Prostate gland (tissue), 2 donors: ENCODE results near the gene CD82. TPM values are rescaled to one million over a fixed set of nuclear protein-coding genes. Genes with fewer than 3 reads are reported as not detected.

ENCODE experiments used
- DNase-seq: peaks from one replicate; pipeline ENCODE4 v3.0.0-alpha.2; 2019; ENCODE audit warnings: low spot score
- H3K27ac ChIP-seq, 2 donors: fragments of 200-600 bp; sonication (generic); 2 replicates each; pipeline ENCODE4 v1.5.1; 2017 to 2019
- H3K27me3 ChIP-seq: fragments of 200-600 bp; sonication (generic); replicated peaks from 2 replicates; pipeline ENCODE4 v1.5.1; 2019; ENCODE audit not compliant: insufficient read depth
- H3K36me3 ChIP-seq, 2 donors: fragments of 200-600 bp; sonication (generic); 1 replicate in 1 of 2; 2 replicates in 1 of 2; pipeline versions ENCODE4 v1.5.1 to v1.8.1; 2017 to 2019
- H3K4me1 ChIP-seq: fragments of 200-600 bp; sonication (generic); replicated peaks from 2 replicates; pipeline ENCODE4 v1.5.1; 2019
- H3K4me3 ChIP-seq, 2 donors: fragments of 200-600 bp; sonication (generic); 2 replicates each; pipeline ENCODE4 v1.5.1; 2017 to 2019
- H3K9me3 ChIP-seq: fragments of 200-600 bp; sonication (generic); 2 replicates; pipeline ENCODE4 v1.5.1; 2017
- POLR2A ChIP-seq: fragments of 450-650 bp; IDR thresholded peaks from one replicate; pipeline ENCODE4 v1.6.1; 2016; ENCODE audit warnings: antibody characterized with exemption, mild to moderate bottlenecking
- POLR2AphosphoS5 ChIP-seq: sonication (generic); formaldehyde crosslinking; IDR thresholded peaks from one replicate; pipeline ENCODE4 v1.6.1; 2017; ENCODE audit warnings: antibody characterized with exemption
- WGBS: methylation state at CpG from one replicate; pipeline ENCODE4 v1.1.5; 2018; 5-methylcytosine and 5-hydroxymethylcytosine counted together
- intact Hi-C: fragments of 100-400 bp; cut with DNase I; formaldehyde crosslinking; loops from one replicate; pipeline ENCODE4 v1.14.2; 2022
- total RNA-seq, 2 donors: library from RNA; depleted of rRNA; stranded (reverse); fragments of >200 nt; gene quantifications; one replicate each; pipeline ENCODE4 v1.1.0, GENCODE V29; 2016
- TF ChIP-seq, protein P1 (sequence below), 4 experiments: fragments of 200-600 bp in 2 of 4; fragments of 450-650 bp in 2 of 4; sonication (generic) in 2 of 4; IDR thresholded peaks; 1 replicate in 3 of 4; 2 replicates in 1 of 4; pipeline ENCODE4 v1.5.1; 2016 to 2019; ENCODE audit warnings: antibody characterized with exemption in 4 of 4, mild to moderate bottlenecking in 2 of 4, moderate library complexity in 2 of 4

The CD82 gene
- total RNA-seq, 2 donors from 2014 or later = 35.1 to 54.6 TPM

GRCh38 chr11:44610186-44610955 lies 44.9 kb downstream of the CD82 start:
- Histone ChIP-seq H3K27ac (no peak overlapping the region), H3K27me3 (no peaks in the 10 kb centered on the region), H3K9me3 (no peaks in the 10 kb centered on the region), H3K4me3 (no peak overlapping the region), H3K4me1 (peaks cover 10% of the 10 kb centered on the region), H3K36me3 (no peaks in the 10 kb centered on the region)
- 93% methylated on average over 9 of the region's 9 CpGs for WGBS
- no peak for DNase-seq
- intact Hi-C loops = no loop called here
- TF ChIP-seq POLR2A (no peak), POLR2AphosphoS5 (no peak)
- TF ChIP-seq, protein P1, sequence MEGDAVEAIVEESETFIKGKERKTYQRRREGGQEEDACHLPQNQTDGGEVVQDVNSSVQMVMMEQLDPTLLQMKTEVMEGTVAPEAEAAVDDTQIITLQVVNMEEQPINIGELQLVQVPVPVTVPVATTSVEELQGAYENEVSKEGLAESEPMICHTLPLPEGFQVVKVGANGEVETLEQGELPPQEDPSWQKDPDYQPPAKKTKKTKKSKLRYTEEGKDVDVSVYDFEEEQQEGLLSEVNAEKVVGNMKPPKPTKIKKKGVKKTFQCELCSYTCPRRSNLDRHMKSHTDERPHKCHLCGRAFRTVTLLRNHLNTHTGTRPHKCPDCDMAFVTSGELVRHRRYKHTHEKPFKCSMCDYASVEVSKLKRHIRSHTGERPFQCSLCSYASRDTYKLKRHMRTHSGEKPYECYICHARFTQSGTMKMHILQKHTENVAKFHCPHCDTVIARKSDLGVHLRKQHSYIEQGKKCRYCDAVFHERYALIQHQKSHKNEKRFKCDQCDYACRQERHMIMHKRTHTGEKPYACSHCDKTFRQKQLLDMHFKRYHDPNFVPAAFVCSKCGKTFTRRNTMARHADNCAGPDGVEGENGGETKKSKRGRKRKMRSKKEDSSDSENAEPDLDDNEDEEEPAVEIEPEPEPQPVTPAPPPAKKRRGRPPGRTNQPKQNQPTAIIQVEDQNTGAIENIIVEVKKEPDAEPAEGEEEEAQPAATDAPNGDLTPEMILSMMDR (IDR thresholded peaks at IDR 0.05) = no peak

GRCh38 chr11:44611088-44611487 lies 45.6 kb downstream of the CD82 start:
- WGBS = 93% methylated on average over 6 of the region's 6 CpGs
- Histone ChIP-seq H3K4me1 (peaks cover 10% of the 10 kb centered on the region), H3K27ac (no peak overlapping the region), H3K9me3 (no peaks in the 10 kb centered on the region), H3K4me3 (no peak overlapping the region), H3K36me3 (no peaks in the 10 kb centered on the region), H3K27me3 (no peaks in the 10 kb centered on the region)
- DNase-seq = no peak
- no peak for TF ChIP-seq POLR2AphosphoS5
- TF ChIP-seq POLR2A = no peak
- TF ChIP-seq, protein P1 (IDR thresholded peaks at IDR 0.05) = no peak
- intact Hi-C loops = no loop called here

DNA sequence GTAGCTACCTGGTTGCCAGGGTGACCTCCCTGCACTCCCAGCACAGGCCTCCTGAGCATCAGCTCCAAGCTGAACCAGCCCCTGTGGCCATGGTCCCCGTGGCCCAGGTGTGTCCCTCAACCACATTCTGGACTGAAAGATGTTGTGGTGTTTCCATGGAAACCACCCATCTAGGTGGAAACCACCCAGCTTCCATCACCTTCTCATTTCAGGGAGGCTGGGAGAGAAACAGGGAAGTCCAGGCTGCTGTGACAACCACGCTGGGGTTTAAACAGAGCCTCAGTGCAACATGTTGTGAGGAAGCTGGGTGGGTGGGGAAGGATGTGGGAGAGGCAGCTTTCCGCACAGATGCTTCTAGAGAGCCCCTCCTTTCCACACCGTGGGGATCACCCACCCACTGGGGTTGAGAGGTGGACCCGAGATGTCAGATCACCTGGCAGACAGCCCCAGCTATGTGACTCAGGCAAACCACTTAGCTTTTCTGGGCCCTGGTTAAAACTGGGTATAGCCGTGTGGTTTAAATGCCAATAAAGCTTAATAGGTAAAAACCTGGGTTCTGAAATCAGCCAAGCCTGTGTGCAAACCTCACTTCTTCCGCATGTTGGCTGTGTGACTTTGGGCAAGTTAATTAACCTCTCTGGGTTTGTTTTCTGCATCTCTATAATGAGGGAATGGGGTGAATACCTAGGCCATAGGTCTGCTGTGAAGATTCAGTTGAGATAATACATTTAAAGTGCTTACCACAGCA lies 46.4 kb downstream of the CD82 start:
- H3K27ac ChIP-seq = no peak overlapping the region
- intact Hi-C loops = no loop called here
- DNase-seq = no peak
- H3K27me3 ChIP-seq = no peaks in the 10 kb centered on the region
- H3K9me3 ChIP-seq = no peaks in the 10 kb centered on the region
- WGBS = 77% methylated on average over 7 of the region's 7 CpGs
- H3K36me3 ChIP-seq = no peaks in the 10 kb centered on the region
- H3K4me3 ChIP-seq = no peak overlapping the region
- peaks cover 10% of the 10 kb centered on the region for H3K4me1 ChIP-seq
- TF ChIP-seq POLR2AphosphoS5 (no peak), POLR2A (no peak)
- TF ChIP-seq, protein P1 (IDR thresholded peaks at IDR 0.05) = no peak

GRCh38 chr11:44613153-44613552 lies 47.7 kb downstream of the CD82 start:
- H3K27ac ChIP-seq = no peak overlapping the region
- no peak overlapping the region for H3K4me3 ChIP-seq
- H3K9me3 ChIP-seq = no peaks in the 10 kb centered on the region
- H3K4me1 ChIP-seq = peaks cover 8% of the 10 kb centered on the region
- WGBS = 80% methylated on average over 6 of the region's 6 CpGs
- H3K36me3 ChIP-seq = no peaks in the 10 kb centered on the region
- no peak for DNase-seq
- H3K27me3 ChIP-seq = no peaks in the 10 kb centered on the region
- no peak for TF ChIP-seq POLR2A
- TF ChIP-seq, protein P1 (IDR thresholded peaks at IDR 0.05) = no peak
- TF ChIP-seq POLR2AphosphoS5 = no peak
- intact Hi-C loops = no loop called here
